IMR-90 (cell line): Measurements from ENCODE around the gene RND3. TPM values are rescaled to one million over a fixed set of nuclear protein-coding genes. Genes with fewer than 3 reads are reported as not detected.

ENCODE experiments used
- ATAC-seq: fragments of 200-7000 bp; cut with Tn5 transposase; 2 replicates; pipeline ENCODE4 v1.9.1; 2020; ENCODE audit warnings: low read depth, mild to moderate bottlenecking, moderate library complexity
- BruUV-seq: library from RNA; stranded (reverse); fragments of 400-500 nt; replicated peaks from 2 replicates; lab custom pipeline; 2021; lab: Mats Ljungman, UMichigan
- CTCF ChIA-PET: fragments of 300-600 bp; formaldehyde crosslinking; extraction: SDS; loops from one replicate; lab custom pipeline; 2021; ENCODE audit warnings: antibody characterized with exemption; lab: Yijun Ruan, JAX
- POLR2A ChIA-PET: fragments of 300-600 bp; sonication (Branson Sonifier 250); formaldehyde crosslinking; loops from one replicate; lab custom pipeline; 2022; ENCODE audit warnings: antibody characterized with exemption; ENCODE audit not compliant: unreplicated experiment; lab: Charles Lee
- DNase-seq: peaks from one replicate; pipeline ENCODE4 v3.0.0; 2013
- H2AFZ ChIP-seq: replicated peaks from 2 replicates; pipeline ENCODE3; 2013; ENCODE audit warnings: low read length, mild to moderate bottlenecking; ENCODE audit not compliant: poor library complexity
- H2AK5ac ChIP-seq: 2 replicates; pipeline ENCODE4 v1.6.1; 2013; ENCODE audit warnings: low read depth, low read length, inconsistent platforms
- H2AK9ac ChIP-seq: replicated peaks from 2 replicates; pipeline ENCODE3; 2013; ENCODE audit warnings: mild to moderate bottlenecking, low read depth, low read length, moderate library complexity; ENCODE audit not compliant: poor library complexity
- H2BK120ac ChIP-seq: 2 replicates; pipeline ENCODE4 v1.6.1; 2013; ENCODE audit warnings: low read depth, low read length, inconsistent platforms
- H2BK15ac ChIP-seq: 3 replicates; pipeline ENCODE4 v1.6.1; 2013; ENCODE audit warnings: low read depth, low read length, inconsistent platforms
- H2BK20ac ChIP-seq: 2 replicates; pipeline ENCODE4 v1.6.1; 2013; ENCODE audit warnings: low read depth, mild to moderate bottlenecking, inconsistent platforms, low read length, moderate library complexity
- H2BK5ac ChIP-seq: 2 replicates; pipeline ENCODE4 v1.6.1; 2013; ENCODE audit warnings: mild to moderate bottlenecking, low read depth, low read length, inconsistent platforms; ENCODE audit not compliant: poor library complexity, severe bottlenecking
- H3K14ac ChIP-seq: replicated peaks from 2 replicates; pipeline ENCODE4 v1.6.1; 2013; ENCODE audit warnings: low read depth, low read length, inconsistent platforms
- H3K18ac ChIP-seq: 2 replicates; pipeline ENCODE4 v1.6.1; 2013; ENCODE audit warnings: low read depth, low read length, control low read depth
- H3K23ac ChIP-seq: 2 replicates; pipeline ENCODE4 v1.6.1; 2013; ENCODE audit warnings: low read depth, low read length, inconsistent platforms
- H3K27ac ChIP-seq: 2 replicates; pipeline ENCODE4 v1.5.1; 2013; ENCODE audit warnings: mild to moderate bottlenecking, control low read depth, low read length; ENCODE audit not compliant: insufficient read depth
- H3K27me3 ChIP-seq: 2 replicates; pipeline ENCODE4 v1.6.1; 2013; ENCODE audit warnings: low read length; ENCODE audit not compliant: control insufficient read depth, insufficient read depth
- H3K36me3 ChIP-seq: 2 replicates; pipeline ENCODE4 v1.6.1; 2013; ENCODE audit warnings: low read length, mixed read lengths; ENCODE audit not compliant: control insufficient read depth, insufficient read depth
- H3K4ac ChIP-seq: 2 replicates; pipeline ENCODE4 v1.6.1; 2013; ENCODE audit warnings: low read depth, low read length, inconsistent platforms
- H3K4me1 ChIP-seq: 2 replicates; pipeline ENCODE4 v1.6.1; 2013; ENCODE audit warnings: low read length, mixed read lengths; ENCODE audit not compliant: control insufficient read depth, insufficient read depth
- H3K4me2 ChIP-seq: 2 replicates; pipeline ENCODE4 v1.6.1; 2013; ENCODE audit warnings: low read depth, mild to moderate bottlenecking, control low read depth, low read length, moderate library complexity
- H3K4me3 ChIP-seq: 2 replicates; pipeline ENCODE4 v1.5.1; 2013; ENCODE audit warnings: low read depth, mild to moderate bottlenecking, control low read depth, low read length, moderate library complexity; ENCODE audit not compliant: insufficient read depth
- H3K56ac ChIP-seq: 2 replicates; pipeline ENCODE4 v1.6.1; 2013; ENCODE audit warnings: low read length, inconsistent platforms; ENCODE audit not compliant: insufficient read depth; ENCODE audit errors: extremely low read depth
- H3K79me1 ChIP-seq, 2 experiments: 2 replicates each; pipeline ENCODE4 v1.6.1; 2013; ENCODE audit warnings: low read length in 2 of 2, inconsistent platforms in 1 of 2, low read depth in 1 of 2
- H3K9ac ChIP-seq: 2 replicates; pipeline ENCODE4 v1.6.1; 2013; ENCODE audit warnings: low read depth, low read length, control low read depth
- H3K9me1 ChIP-seq: 2 replicates; pipeline ENCODE4 v1.6.1; 2013; ENCODE audit warnings: low read length, inconsistent platforms; ENCODE audit not compliant: insufficient read depth
- H3K9me3 ChIP-seq: 2 replicates; pipeline ENCODE4 v1.6.1; 2013; ENCODE audit warnings: low read length; ENCODE audit not compliant: control insufficient read depth, insufficient read depth
- H4K20me1 ChIP-seq: 2 replicates; pipeline ENCODE4 v1.6.1; 2013; ENCODE audit warnings: low read length, inconsistent platforms; ENCODE audit not compliant: insufficient read depth
- H4K5ac ChIP-seq: 2 replicates; pipeline ENCODE4 v1.6.1; 2013; ENCODE audit warnings: mild to moderate bottlenecking, low read depth, low read length, control low read depth
- H4K8ac ChIP-seq, 2 experiments: 2 replicates each; pipeline ENCODE4 v1.6.1; 2013; ENCODE audit warnings: low read depth in 2 of 2, low read length in 2 of 2, control low read depth in 1 of 2, inconsistent platforms in 1 of 2
- H4K91ac ChIP-seq: 2 replicates; pipeline ENCODE4 v1.6.1; 2013; ENCODE audit warnings: low read depth, low read length, inconsistent platforms; ENCODE audit not compliant: insufficient read depth
- CEBPB ChIP-seq: IDR thresholded peaks from 2 replicates; pipeline ENCODE4 v1.6.1; 2012; ENCODE audit warnings: low read depth, low read length, improper control_type of control experiment
- CTCF ChIP-seq: conservative IDR thresholded peaks from 2 replicates; pipeline ENCODE4 v1.5.1; 2012; ENCODE audit warnings: mild to moderate bottlenecking, low read depth, low read length, improper control_type of control experiment
- ELK1 ChIP-seq: fragments of 150-350 bp; IDR thresholded peaks from 2 replicates; pipeline ENCODE4 v1.6.1; 2016; ENCODE audit warnings: low read depth, mild to moderate bottlenecking, low read length, moderate library complexity, borderline replicate concordance
- MAZ ChIP-seq: IDR thresholded peaks from 2 replicates; pipeline ENCODE4 v1.6.1; 2012; ENCODE audit warnings: low read depth, mild to moderate bottlenecking, low read length, improper control_type of control experiment, moderate library complexity, borderline replicate concordance
- MXI1 ChIP-seq: IDR thresholded peaks from 2 replicates; pipeline ENCODE4 v1.6.1; 2012; ENCODE audit warnings: low read depth, mild to moderate bottlenecking, low read length, moderate library complexity, borderline replicate concordance
- NFE2L2 ChIP-seq: fragments of 150-350 bp; IDR thresholded peaks from 2 replicates; pipeline ENCODE4 v1.6.1; 2016; ENCODE audit warnings: low read depth, mild to moderate bottlenecking, low read length
- RAD21 ChIP-seq: IDR thresholded peaks from 2 replicates; pipeline ENCODE4 v1.6.1; 2012; ENCODE audit warnings: low read length, improper control_type of control experiment
- RCOR1 ChIP-seq: IDR thresholded peaks from 2 replicates; pipeline ENCODE4 v1.6.1; 2012; ENCODE audit warnings: mild to moderate bottlenecking, low read length, improper control_type of control experiment; ENCODE audit not compliant: insufficient replicate concordance
- RFX5 ChIP-seq: IDR thresholded peaks from 2 replicates; pipeline ENCODE4 v1.8.0; 2012; ENCODE audit warnings: low read depth, mild to moderate bottlenecking, low read length, moderate library complexity
- SMC3 ChIP-seq: fragments of 150-350 bp; IDR thresholded peaks from 2 replicates; pipeline ENCODE4 v1.6.1; 2016; ENCODE audit warnings: low read depth, mild to moderate bottlenecking, antibody characterized with exemption, low read length, moderate library complexity
- WGBS, 2 experiments: methylation state at CpG; one replicate each; pipeline versions ENCODE4 v1.1.5 to v1.1.7; 2013; ENCODE audit warnings: missing lambda C conversion rate in 2 of 2; ENCODE audit not compliant: insufficient read length in 1 of 2; ENCODE audit errors: extremely low coverage in 2 of 2; 5-methylcytosine and 5-hydroxymethylcytosine counted together
- dilution Hi-C: fragments of 300-500 bp; cut with HindIII; formaldehyde crosslinking; loops from one replicate; pipeline ENCODE4 v1.14.3; 2018; ENCODE audit warnings: low sequenced_read_pairs; ENCODE audit not compliant: unreplicated experiment
- in situ Hi-C: fragments of 300-500 bp; cut with MboI; formaldehyde crosslinking; loops from 3 replicates; pipeline ENCODE4 v1.14.3; 2019; ENCODE audit warnings: low sequenced_read_pairs, inconsistent platforms, mixed read lengths
- intact Hi-C: fragments of 100-400 bp; cut with micrococcal nuclease; formaldehyde crosslinking; loops from 2 replicates; pipeline ENCODE4 v1.10.0; 2022
- polyA plus RNA-seq, 3 experiments: library from polyadenylated mRNA; depleted of rRNA; stranded (reverse); fragments of >200 nt; gene quantifications; 2 replicates each; pipeline ENCODE4 v1.2.3, GENCODE V29; 2012; ENCODE audit warnings: low replicate concordance in 1 of 3
- total RNA-seq: library from RNA; depleted of rRNA; stranded (reverse); fragments of >200 nt; gene quantifications from 2 replicates; pipeline ENCODE4 v1.2.3, GENCODE V29; 2012
- TF ChIP-seq, protein P1 (sequence below): fragments of 150-350 bp; IDR thresholded peaks from 2 replicates; pipeline ENCODE4 v1.6.1; 2017; ENCODE audit warnings: mild to moderate bottlenecking, antibody characterized with exemption, low read length, low read depth

Gene RND3
- total and polyA plus RNA-seq, 2 of the 4 experiments (the other 2 are of a cell fraction) = 111 to 449 TPM

DNA sequence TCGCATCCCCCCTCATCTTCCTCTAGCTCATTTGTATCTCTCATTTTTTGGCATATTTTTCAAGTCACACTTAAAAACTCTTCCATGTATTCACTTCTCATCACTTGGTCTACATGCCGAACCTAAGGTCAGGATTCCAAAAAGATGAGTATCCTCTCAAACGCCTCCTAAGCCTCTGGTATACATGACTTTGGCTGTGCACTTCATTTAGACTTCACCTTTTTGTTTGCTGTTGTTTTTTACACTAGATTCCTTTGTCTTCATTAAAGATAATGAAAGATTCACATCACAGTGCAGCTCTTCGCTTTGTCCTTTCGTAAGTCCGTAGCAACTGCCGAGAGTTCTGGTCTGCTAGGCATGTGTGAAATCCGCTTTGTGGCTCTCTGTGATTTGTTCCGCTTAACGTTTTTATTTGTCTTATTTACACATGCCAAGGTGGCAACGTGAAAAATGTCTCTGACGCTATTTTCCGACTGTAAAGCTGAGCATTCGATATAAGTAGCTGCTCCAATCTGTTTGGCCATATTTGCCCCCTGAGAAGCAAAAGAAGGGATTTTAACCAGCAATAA, 17.7 kb downstream of the RND3 start:
- in situ Hi-C loops (loop anchor here (5.0 to 25.0 kb wide), 4 partner anchors 332 to 872 kb away; no protein-coding TSS in a partner anchor), dilution Hi-C loops (no loop called here), intact Hi-C loops (loop anchor here (5.0 to 10.0 kb wide), 6 partner anchors 187 to 822 kb away; no protein-coding TSS in a partner anchor)
- peak overlapping the region; percentile 27 for H2BK5ac ChIP-seq
- no peak overlapping the region for H3K18ac ChIP-seq
- DNase-seq = peak; percentile 25
- peaks cover 14% of the 10 kb centered on the region for H3K4me1 ChIP-seq
- H2AK9ac ChIP-seq = no peak overlapping the region
- peak overlapping the region; percentile 23 for H3K14ac ChIP-seq
- TF ChIP-seq CTCF = no peak
- no peak for TF ChIP-seq SMC3
- no peak for TF ChIP-seq RAD21
- TF ChIP-seq, protein P1, sequence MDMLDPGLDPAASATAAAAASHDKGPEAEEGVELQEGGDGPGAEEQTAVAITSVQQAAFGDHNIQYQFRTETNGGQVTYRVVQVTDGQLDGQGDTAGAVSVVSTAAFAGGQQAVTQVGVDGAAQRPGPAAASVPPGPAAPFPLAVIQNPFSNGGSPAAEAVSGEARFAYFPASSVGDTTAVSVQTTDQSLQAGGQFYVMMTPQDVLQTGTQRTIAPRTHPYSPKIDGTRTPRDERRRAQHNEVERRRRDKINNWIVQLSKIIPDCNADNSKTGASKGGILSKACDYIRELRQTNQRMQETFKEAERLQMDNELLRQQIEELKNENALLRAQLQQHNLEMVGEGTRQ = no peak
- no peak for TF ChIP-seq RFX5
- TF ChIP-seq MAZ = no peak
- no peak for TF ChIP-seq RCOR1
- no peak for TF ChIP-seq NFE2L2
- no peak for TF ChIP-seq CEBPB
- TF ChIP-seq MXI1 = no peak
- TF ChIP-seq ELK1 = no peak
- peaks cover 28% of the 10 kb centered on the region for H3K9me1 ChIP-seq
- peaks cover 6 to 53% of the 10 kb centered on the region in 2 experiments; a peak in 3 of 4 replicates for H3K79me1 ChIP-seq
- CTCF ChIA-PET = no interaction called here
- no peaks in the 10 kb centered on the region for H3K27me3 ChIP-seq
- no peak overlapping the region for H3K56ac ChIP-seq
- H2BK120ac ChIP-seq = no peak overlapping the region
- H4K5ac ChIP-seq = no peak overlapping the region
- H3K4me3 ChIP-seq = no peak overlapping the region
- peak overlapping the region; percentile 19; the same call in 1 of the 2 replicates for H3K27ac ChIP-seq
- BruUV-seq = no TSS peak
- no peak overlapping the region for H3K23ac ChIP-seq
- H4K91ac ChIP-seq = no peak overlapping the region
- H3K4ac ChIP-seq = no peak overlapping the region
- no peak overlapping the region for H2BK20ac ChIP-seq
- H2AFZ ChIP-seq = no peak overlapping the region
- WGBS, 2 experiments = 84% methylated on average over 12 of the region's 14 CpGs; no CpG with 5 or more reads in 1 of the 2 experiments
- H2AK5ac ChIP-seq = no peak overlapping the region
- H3K4me2 ChIP-seq = no peak overlapping the region
- H3K36me3 ChIP-seq = peaks cover 54% of the 10 kb centered on the region
- peaks cover 86% of the 10 kb centered on the region for H4K20me1 ChIP-seq
- no peak overlapping the region for H2BK15ac ChIP-seq
- no peak overlapping the region; a peak in 1 of 4 replicates for H4K8ac ChIP-seq
- H3K9ac ChIP-seq = no peak overlapping the region
- POLR2A ChIA-PET = no interaction called here
- no peaks in the 10 kb centered on the region for H3K9me3 ChIP-seq
- ATAC-seq = no peak
